HG03159 (cell line): Measurements from ENCODE around the gene RABGAP1L.
"Not testable (repeated sequence)": the region's sequence is repeated elsewhere in the genome, so short reads cannot be mapped to it uniquely, and the experiment has no call there.

Experiments used
- ATAC-seq: cut with Tn5 transposase; IDR thresholded peaks from one replicate; pipeline ENCODE4 v1.9.1; 2021; ENCODE audit warnings: mild to moderate bottlenecking, moderate library complexity; ENCODE audit not compliant: unreplicated experiment

The RABGAP1L gene

DNA sequence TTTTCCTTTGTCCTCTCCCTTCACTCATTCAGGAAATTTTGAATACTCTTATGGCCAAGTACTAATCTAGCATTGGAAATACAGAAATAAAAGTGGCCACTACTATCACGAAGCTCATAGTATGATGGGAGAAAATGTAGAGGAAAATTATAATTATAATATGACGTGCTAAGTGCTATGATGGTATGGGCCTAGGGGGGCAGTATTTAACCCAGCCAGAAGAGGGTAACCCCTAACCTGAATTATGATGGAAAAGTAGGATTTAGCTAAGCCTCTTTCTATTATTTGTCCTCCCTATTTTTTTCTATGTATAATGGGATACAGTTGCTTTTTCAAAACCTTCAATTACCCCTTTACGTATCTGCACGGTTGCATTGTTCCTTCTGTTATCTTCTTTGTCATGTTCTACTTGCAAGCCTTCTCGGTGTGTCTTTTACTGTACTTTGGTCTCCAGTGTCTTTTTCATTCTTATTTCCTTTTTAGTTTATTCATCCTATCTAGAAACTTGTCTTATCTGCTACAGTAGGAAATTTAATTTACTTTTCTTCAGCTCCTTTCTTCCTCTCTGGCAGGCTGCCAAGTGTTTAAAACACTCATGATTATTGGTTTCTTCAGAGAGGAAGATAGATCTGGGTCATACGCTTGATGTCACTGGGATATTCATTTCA, 199.6 kb downstream of the RABGAP1L start:
- ATAC-seq = no peak

DNA sequence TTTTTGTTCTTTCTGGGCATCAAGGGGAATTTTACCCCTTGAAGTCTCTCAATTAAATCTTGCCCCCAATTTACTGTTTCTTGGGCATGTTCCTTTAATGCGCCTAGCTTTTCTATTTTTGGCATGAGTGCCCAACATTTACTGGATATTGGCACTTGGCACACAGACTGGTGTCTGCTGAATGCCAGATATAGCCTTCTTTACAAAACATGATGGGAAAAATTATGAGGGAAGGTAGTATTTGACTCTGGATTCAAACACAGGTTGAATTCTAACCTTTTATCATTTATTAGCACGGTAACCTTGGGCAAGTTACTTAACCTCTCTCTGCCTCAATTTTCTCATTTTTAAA, 200.1 kb downstream of the RABGAP1L start:
- no peak for ATAC-seq

DNA sequence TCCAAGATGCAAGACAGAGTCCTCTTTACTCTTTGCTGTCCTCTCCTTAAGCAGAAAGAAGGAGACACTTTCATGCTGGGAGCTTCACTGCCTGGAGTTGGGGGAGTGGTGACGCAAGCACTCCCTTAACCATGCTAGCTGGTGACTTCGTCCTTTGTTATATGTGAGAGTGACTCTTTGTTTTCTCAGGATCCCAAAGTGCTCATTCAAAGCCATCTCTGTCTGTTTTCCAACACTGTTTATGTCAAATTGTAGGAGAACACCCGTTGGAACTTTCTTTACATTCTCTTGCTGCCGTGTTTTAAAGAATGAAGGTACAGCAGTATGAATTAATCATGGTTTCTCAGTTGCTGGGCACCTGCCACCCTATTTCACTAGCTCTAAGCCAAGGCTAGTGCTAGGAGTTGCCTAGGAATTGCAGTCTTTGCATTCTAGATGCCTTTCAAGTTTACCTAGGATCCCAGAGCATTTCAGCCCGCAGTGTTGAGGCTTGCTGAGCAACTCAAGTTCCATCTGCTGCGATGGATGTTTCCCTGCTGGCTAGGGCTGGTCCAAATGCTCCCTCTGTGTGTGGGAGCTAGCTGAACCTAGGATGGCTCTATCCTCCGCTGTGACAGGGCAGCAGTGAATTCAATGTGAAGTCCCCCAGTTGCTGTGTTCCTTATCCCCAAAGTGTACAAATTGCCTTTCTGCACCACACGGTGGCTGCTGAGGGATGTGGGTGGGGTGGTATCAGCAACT, 205.8 kb downstream of the RABGAP1L start:
- no peak for ATAC-seq

DNA sequence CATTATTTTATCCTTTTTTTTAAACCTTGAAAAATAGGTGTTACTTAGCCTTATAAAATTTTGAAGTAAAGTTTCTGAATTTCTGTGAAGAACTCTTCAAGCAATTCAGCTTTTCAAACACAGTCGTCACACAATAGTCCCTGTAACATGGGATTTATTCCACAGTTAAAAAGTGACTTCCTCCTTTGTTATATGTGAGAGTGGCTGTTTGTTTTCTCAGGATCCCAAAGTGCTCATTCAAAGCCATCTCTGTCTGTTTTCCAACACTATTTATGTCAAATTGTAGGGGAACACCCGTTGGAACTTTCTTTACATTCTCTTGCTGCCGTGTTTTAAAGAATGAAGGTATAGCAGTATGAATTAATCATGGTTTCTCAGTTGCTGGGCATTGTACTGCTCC, 207.6 kb downstream of the RABGAP1L start:
- ATAC-seq = no peak

DNA sequence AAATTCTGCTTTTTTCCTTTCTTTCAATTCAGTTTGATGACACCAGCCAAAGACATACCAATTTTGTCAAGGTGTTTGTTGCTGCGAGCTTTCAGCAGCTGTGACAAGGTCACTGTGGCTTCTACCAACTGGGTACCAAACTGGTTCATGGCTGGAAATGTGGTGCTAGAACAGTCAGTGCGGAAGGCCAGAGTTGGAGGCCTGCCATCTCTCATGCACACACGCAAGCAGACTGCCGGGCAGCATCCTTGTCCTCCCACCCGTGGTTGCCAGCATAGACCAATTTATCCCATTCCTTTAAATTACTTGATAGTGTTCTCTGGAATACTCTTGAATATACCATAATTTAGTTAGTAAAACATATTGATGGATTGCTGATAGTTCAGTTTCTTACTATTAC, 208.6 kb downstream of the RABGAP1L start:
- no peak for ATAC-seq

DNA sequence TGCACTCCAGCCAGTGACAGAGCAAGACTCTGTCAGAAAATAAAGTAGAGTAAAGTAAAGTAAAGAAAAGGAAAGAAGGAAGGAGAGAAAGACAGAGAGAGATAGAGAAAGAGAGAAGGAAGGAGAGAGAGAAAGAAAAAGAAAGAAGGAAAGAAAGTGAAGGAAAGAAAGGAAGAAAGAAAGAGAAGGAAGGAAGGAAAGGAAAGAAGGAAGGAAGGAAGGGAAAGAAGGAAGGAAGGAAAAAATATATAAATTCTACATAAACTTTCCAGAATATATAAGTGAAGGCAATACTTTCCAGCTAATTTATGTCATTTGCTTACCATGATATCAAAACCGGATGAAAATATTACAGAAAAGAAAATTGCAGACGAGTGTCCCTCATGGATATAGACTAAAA, 216.7 kb downstream of the RABGAP1L start:
- no peak for ATAC-seq

DNA sequence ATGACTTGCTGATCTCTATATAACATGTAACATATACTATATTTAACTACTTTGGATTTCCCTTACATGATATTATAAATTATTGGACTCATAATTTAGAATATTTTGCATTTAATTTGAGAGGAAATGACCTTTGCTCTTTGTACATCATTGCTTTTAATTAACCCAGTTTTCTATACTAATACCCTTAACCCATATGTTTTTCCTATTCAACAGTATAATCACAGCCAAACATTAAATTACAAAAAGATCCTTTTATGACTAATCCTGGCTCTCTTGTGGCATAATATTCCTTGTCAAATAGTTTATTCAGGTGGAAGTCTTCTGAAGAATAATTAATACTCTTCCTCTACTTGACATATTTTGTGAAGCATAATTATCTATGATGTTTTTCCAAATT, 232.4 kb downstream of the RABGAP1L start:
- ATAC-seq = no peak

DNA sequence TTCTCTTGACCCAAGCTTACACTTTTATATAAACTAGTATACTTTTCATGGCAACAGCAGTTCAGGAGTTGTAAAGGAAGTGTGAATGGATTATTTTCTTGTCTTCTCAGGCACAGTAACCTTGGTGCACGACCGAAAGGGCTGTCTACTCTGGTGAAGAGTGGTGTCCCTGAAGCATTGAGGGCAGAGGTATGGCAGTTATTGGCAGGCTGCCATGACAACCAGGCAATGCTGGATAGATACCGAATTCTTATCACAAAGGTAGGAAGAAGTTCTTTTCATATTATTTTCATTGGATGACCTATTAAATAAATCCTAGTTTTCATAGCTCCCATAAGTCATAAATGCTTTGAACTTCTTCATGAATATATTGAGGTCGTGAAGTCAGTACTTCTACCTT, 234.6 kb downstream of the RABGAP1L start:
- ATAC-seq = no peak

DNA sequence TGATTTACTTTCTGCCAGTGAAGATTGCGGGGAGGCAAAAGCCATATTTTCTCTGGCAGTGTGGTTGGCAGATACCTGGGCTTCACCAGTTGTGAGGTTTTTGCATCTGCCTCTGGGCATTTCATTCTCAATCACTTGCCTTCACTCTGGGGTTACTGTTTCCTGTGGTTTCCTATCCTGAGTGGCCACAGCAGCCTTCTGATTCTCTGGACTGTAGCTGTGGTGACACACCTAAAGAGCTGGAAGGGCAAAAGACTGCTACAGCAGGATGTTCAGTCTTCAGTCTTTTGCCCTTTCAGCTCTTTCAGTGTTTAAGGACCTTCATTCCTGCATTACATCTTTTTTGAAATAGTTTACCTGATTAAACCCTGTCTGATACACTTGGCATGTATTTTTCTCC, 237.9 kb downstream of the RABGAP1L start:
- no peak for ATAC-seq

DNA sequence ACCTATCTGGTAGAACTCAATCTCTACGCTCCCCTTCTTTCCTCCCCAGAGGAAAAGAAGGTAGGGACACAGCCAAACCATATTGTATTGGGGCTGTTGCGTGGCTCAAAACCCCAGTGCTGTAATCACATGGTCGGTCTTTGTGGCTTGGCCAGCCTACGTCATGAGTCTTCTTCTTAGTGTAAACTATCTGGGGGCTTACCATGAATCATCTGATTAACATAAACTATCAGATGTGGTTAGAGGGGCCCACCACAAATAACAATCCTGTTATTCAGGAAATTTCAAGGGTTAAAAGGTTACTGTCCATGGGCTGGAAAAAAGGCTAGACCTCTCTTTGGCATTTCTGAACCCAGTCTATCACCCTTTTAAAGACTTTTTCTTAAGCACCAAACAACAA, 238.9 kb downstream of the RABGAP1L start:
- no peak for ATAC-seq

DNA sequence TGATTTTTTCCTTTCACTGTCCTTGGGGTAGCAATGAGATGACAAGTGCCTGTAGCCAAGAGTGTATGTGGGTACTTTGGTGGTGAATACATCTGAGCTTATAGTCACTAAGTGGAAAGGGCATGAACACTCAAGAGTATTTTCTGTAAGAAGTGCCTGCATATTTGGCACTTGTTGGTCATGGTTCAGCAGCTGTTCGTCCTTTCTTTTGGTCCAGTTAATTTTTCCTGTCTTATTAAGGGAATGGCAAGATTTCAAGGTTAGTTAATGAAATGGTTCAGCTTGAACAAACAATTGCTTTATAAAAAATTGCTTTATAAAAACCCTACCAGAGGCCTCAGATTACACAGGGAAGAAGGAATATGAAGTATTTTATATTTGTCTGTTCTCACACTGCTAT, 239.9 kb downstream of the RABGAP1L start:
- no peak for ATAC-seq

DNA sequence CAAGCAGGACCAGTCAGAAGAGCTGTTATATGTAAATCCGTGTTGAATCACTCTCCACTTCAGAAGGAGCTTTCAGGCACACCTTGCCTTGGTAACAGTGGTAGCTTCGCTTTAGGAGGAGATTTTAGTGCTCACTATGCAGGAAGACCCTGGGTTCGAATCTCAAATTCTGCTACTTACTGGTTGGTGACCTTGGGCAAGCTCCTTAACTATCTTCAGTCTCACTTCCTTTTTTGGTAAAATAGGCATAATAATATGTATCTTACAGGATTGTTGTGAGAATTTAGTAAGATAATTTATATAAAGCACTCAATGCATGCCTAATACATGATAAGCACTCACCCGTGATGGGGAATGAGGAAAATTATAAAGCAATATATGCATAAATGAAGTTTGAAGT, 241.8 kb downstream of the RABGAP1L start:
- no peak for ATAC-seq

DNA sequence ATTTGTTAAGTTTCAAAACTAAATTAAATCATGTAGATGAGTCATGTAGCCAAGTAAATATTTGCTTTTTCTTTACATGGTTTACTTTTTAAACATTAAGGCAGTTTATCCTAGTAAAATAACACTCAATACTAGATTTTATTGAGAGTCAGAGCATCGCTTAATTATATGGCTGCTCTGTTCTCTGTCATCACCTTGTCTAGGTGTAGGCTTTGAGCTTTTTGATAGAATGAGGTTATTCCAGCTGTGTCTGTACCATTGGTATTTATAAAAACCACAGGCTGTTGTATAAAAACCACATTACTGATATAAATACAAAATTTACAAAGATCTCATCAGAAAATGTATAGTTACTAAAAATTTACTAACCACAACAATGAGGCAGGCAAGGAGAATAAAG, 245.9 kb downstream of the RABGAP1L start:
- ATAC-seq = no peak

DNA sequence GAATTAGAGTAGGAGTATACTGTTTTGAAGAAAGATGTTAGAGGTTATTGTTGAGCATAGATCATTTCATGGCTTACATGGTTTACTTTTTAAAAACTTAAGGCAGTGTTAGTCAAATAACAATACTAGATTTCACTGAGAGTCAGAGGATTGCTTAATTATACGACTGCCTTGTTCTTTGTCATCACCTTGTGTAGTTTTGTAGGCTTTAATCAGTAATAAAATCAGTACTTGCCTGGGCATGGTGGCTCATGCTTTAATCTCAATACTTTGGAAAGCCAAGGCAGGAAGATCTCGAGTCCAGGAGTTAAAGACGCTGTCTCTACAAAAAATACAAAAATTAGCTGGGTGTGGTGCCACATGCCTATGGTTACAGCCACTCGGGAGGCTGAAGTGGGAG, 247.1 kb downstream of the RABGAP1L start:
- no peak for ATAC-seq

DNA sequence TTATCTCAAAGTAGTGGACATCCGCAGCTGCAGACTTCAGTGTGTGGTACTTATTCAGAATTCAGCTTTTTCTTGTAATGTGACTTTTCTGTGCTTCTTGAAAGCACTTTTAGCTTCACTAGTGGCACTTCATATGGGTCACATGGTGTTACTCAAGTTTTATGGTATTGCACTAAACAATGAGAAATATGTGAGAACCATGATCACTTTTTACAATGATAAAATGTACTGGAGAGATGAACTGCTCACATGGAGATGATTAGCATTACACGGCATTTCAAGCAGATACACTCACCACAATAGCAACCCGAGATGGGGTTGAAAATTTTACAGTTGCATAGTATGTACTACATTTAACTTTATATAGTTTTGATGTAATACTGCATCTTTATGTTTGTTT, 248.3 kb downstream of the RABGAP1L start:
- no peak for ATAC-seq

DNA sequence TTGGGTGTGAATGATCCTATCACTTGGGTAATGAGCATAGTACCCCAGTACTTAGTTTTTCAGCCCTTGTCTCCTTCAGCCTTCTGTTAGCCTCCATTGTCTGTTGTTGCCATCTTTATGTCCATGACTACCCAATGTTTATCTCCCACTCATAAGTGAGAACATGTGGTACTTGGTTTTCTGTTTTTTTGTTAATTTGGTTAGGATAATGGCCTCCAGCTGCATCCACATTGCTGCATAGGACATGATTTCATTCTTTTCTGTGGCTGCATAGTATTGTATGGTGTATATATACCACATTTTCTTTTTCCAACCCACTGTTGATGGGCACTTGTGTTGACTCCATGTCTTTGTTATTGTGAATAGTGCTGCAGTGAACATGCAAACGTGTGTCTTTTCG, 248.8 kb downstream of the RABGAP1L start:
- no peak for ATAC-seq

DNA sequence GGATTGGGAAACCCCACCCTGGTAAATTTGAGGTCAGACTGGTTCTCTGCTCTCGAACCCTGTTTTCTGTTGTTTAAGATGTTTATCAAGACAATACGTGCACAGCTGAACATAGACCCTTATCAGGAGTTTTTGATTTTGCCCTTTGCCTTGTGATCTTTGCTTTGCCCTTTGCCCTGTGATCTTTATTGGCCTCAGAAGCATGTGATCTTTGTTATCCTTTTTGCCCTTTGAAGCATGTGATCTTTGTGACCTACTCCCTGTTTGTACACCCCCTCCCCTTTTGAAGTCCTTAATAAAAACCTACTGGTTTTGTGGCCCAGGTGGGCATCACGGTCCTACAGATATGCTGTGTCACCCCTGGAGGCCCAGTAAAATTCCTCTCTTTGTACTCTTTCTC, 250.5 kb downstream of the RABGAP1L start:
- ATAC-seq = not testable (repeated sequence)

DNA sequence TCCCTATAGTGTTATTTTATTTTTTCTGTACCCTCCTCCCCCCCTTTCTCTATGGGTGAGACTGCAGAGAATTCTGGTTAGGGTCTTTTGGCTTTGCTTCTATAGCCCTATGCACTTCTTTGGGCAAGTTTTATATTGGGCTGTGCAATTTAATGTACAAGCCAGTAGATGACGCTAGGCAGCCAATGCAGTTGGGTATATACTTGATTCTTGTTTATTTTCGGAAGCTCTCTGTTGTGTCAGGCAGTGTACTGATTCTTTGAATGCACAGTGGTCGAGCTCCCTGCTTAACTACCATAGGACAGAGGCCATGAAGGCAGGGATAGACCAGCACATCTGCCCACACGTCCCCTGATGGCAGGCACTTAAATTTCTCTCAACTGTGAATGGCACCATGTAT, 254.3 kb downstream of the RABGAP1L start:
- no peak for ATAC-seq

DNA sequence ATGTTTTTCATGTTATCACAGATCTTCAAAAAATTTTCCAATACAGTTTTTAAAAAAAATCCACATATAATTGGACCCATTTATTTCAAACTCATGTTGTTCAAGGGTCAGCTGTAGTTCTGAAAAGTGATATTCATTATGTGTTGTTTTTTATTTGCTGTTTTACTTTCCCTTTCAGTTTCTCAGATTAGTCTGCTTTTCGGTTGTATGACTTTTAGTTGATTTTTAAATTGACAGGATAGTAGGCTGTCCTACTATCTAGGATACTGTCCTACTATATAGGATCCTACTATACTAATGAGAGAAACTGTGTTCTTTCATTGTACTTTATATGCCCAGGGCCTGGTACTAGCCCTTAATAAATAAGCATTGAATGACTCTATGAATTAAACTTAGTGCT, 254.9 kb downstream of the RABGAP1L start:
- ATAC-seq = no peak

DNA sequence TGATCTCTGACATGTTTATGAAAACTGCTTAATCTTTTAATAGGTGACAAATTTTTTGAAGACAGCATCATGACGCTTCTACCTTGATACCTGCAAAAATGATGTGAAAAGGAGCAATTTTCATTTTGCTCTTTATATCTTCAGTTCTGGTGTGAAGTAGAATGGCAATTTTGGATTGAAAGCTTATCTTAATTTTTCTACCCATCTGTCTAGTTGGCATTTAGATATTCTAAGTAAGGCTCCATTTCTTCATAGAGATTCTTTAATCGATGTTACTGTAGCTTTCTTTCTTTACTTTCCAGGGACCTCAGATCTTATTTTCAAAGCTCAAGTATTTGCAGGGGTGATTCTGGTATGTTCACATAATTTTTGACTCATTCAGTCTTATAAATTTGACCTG, 256.2 kb downstream of the RABGAP1L start:
- no peak for ATAC-seq

DNA sequence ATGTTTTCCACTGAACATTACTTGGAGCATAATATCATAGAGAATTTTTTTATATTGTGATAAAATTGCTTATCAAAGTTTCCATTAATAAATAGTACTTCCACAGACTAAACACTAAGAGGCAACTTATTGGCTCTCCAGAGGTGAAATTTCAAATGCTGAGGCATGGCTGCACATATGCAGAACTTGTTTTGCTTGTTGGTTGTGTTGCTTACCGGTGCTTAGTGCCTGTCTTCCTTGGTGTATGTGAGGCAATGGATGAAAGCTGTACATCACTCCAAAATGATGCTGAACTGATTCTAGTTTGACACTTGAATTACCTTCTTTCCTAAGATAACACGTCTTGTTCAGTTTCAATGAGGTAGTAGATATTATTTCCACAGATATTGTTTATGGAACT, 258.6 kb downstream of the RABGAP1L start:
- no peak for ATAC-seq

DNA sequence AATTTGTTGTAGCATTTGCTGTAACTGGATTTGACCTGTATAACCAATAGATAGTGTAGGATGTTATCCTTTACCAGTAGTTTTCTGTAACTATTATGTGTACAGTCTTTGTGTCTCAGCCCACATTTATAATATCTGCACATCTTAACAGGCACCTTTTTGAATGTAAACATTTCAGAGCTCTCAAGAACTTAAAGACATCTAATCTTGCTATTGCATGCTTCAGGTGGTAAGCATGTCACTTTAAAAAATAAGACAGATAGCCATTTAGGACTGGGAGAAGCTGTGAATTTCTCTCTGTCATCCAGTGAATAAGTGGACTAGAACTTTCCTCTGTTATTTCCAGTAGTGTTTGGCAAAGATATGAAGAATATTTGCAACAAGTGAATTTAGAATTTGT, 265.8 kb downstream of the RABGAP1L start:
- ATAC-seq = no peak

DNA sequence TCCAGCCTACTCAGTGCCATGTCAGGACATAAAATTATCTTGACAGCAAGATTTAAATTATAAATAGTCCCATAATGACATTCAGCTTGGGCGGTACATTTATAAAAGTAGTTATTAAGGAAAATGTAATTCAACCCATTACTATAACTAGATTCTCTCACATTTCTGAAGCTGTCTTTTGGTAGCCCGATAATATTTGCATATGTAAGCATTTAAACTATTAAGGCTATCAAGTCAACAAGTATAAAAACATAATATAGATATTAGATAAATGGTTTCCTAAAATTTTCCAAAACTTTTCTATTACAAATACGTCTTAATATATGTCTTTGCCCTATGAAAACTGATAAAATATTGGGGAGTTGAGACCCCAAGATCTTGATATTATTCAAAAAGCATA, 266.8 kb downstream of the RABGAP1L start:
- no peak for ATAC-seq
